ENCODE measurements around the gene UPF3A.

Gene UPF3A

GRCh38 chr13:114303700-114304327 lies 22.4 kb downstream of the UPF3A start:
- H3K4me3 ChIP-seq (ENCODE audit: low read length), result no peak overlapping the region
- no peak overlapping the region for H3K4me2 ChIP-seq (ENCODE audit: low read length)
- no peak overlapping the region for H2AFZ ChIP-seq (ENCODE audit: low read depth, low read length)
- no peaks in the 10 kb centered on the region for H3K9me3 ChIP-seq (ENCODE audit: insufficient read depth, low read length)
- H3K27me3 ChIP-seq (ENCODE audit: low read depth, low read length), result no peaks in the 10 kb centered on the region
- peaks cover 43% of the 10 kb centered on the region for H3K36me3 ChIP-seq (replicated peaks; ENCODE audit: low read depth, low read length)
- TF ChIP-seq CTCF (IDR thresholded peaks at IDR 0.05; ENCODE audit: low read depth, low read length), result no peak
- no peak for TF ChIP-seq EZH2phosphoT487 (IDR thresholded peaks at IDR 0.05; ENCODE audit: low read depth)
- H3K9ac ChIP-seq (ENCODE audit: low read length), result no peak overlapping the region
- H3K79me2 ChIP-seq (ENCODE audit: low read length), result no peaks in the 10 kb centered on the region
- no peaks in the 10 kb centered on the region for H4K20me1 ChIP-seq (ENCODE audit: insufficient read depth, low read length)
- H3K27ac ChIP-seq (ENCODE audit: low read length), result no peak overlapping the region
- H3K4me1 ChIP-seq (ENCODE audit: low read length), result no peaks in the 10 kb centered on the region

GRCh38 chr13:114304346-114305034 lies 23.1 kb downstream of the UPF3A start:
- Histone ChIP-seq H3K79me2 (ENCODE audit: low read length) (no peaks in the 10 kb centered on the region), H3K9ac (ENCODE audit: low read length) (no peak overlapping the region), H3K27ac (ENCODE audit: low read length) (no peak overlapping the region), H3K36me3 (replicated peaks; ENCODE audit: low read depth, low read length) (peaks cover 39% of the 10 kb centered on the region), H3K27me3 (ENCODE audit: low read depth, low read length) (no peaks in the 10 kb centered on the region), H3K4me3 (ENCODE audit: low read length) (no peak overlapping the region), H4K20me1 (ENCODE audit: insufficient read depth, low read length) (no peaks in the 10 kb centered on the region), H3K4me2 (ENCODE audit: low read length) (no peak overlapping the region), H2AFZ (ENCODE audit: low read depth, low read length) (no peak overlapping the region), H3K9me3 (ENCODE audit: insufficient read depth, low read length) (no peaks in the 10 kb centered on the region), H3K4me1 (ENCODE audit: low read length) (no peaks in the 10 kb centered on the region)
- TF ChIP-seq CTCF (IDR thresholded peaks at IDR 0.05; ENCODE audit: low read depth, low read length) (no peak), EZH2phosphoT487 (IDR thresholded peaks at IDR 0.05; ENCODE audit: low read depth) (no peak)

GRCh38 chr13:114309086-114309485 lies 27.7 kb downstream of the UPF3A start:
- Histone ChIP-seq H4K20me1 (ENCODE audit: insufficient read depth, low read length) (no peaks in the 10 kb centered on the region), H3K4me1 (ENCODE audit: low read length) (peaks cover 25% of the 10 kb centered on the region), H2AFZ (ENCODE audit: low read depth, low read length) (no peak overlapping the region), H3K9me3 (ENCODE audit: insufficient read depth, low read length) (no peaks in the 10 kb centered on the region), H3K27me3 (ENCODE audit: low read depth, low read length) (no peaks in the 10 kb centered on the region), H3K27ac (ENCODE audit: low read length) (no peak overlapping the region), H3K4me3 (ENCODE audit: low read length) (no peak overlapping the region), H3K9ac (ENCODE audit: low read length) (no peak overlapping the region), H3K36me3 (replicated peaks; ENCODE audit: low read depth, low read length) (peaks cover 19% of the 10 kb centered on the region), H3K4me2 (ENCODE audit: low read length) (no peak overlapping the region), H3K79me2 (ENCODE audit: low read length) (peaks cover 6% of the 10 kb centered on the region)
- no peak for TF ChIP-seq CTCF (IDR thresholded peaks at IDR 0.05; ENCODE audit: low read depth, low read length)
- TF ChIP-seq EZH2phosphoT487 (IDR thresholded peaks at IDR 0.05; ENCODE audit: low read depth), result no peak

- TF ChIP-seq EZH2phosphoT487 (IDR thresholded peaks at IDR 0.05; ENCODE audit: low read depth), result no peak
- TF ChIP-seq CTCF (IDR thresholded peaks at IDR 0.05; ENCODE audit: low read depth, low read length), result no peak
- Histone ChIP-seq H3K79me2 (ENCODE audit: low read length) (peaks cover 14% of the 10 kb centered on the region), H3K36me3 (replicated peaks; ENCODE audit: low read depth, low read length) (peaks cover 15% of the 10 kb centered on the region), H3K9me3 (ENCODE audit: insufficient read depth, low read length) (no peaks in the 10 kb centered on the region), H3K27ac (ENCODE audit: low read length) (no peak overlapping the region), H2AFZ (ENCODE audit: low read depth, low read length) (no peak overlapping the region), H3K4me1 (ENCODE audit: low read length) (peaks cover 25% of the 10 kb centered on the region), H3K4me2 (ENCODE audit: low read length) (no peak overlapping the region), H3K27me3 (ENCODE audit: low read depth, low read length) (no peaks in the 10 kb centered on the region), H3K4me3 (ENCODE audit: low read length) (no peak overlapping the region), H4K20me1 (ENCODE audit: insufficient read depth, low read length) (peaks cover under 1% of the 10 kb centered on the region; the same call in 1 of the 2 replicates), H3K9ac (ENCODE audit: low read length) (no peak overlapping the region)
These were observed 28.5 kb downstream of the UPF3A start for GRCh38 chr13:114309806-114310410.
